HFFc6 (cell line): ENCODE measurements around the gene PHPT1. TPM values are rescaled to one million over a fixed set of nuclear protein-coding genes. Genes with fewer than 3 reads are reported as not detected.

ENCODE experiments used
- DNase-seq: peaks from one replicate; pipeline ENCODE4 v3.0.0-alpha.2; 2018
- H3K27ac Mint-ChIP-seq: 2 replicates; pipeline ENCODE4 v1.8.0; 2020; ENCODE audit warnings: mild to moderate bottlenecking, mixed read lengths
- H3K27me3 Mint-ChIP-seq: 2 replicates; pipeline ENCODE4 v1.8.0; 2021; ENCODE audit warnings: mild to moderate bottlenecking, moderate library complexity, mixed read lengths; ENCODE audit not compliant: insufficient read depth
- H3K36me3 Mint-ChIP-seq: 2 replicates; pipeline ENCODE4 v1.8.0; 2021; ENCODE audit warnings: low read depth, mixed read lengths
- H3K4me1 Mint-ChIP-seq: 2 replicates; pipeline ENCODE4 v1.8.0; 2020; ENCODE audit warnings: low read depth, mixed read lengths
- H3K4me3 Mint-ChIP-seq: 2 replicates; pipeline ENCODE4 v1.8.0; 2020; ENCODE audit warnings: mild to moderate bottlenecking, moderate library complexity, mixed read lengths
- H3K9me3 Mint-ChIP-seq: 2 replicates; pipeline ENCODE4 v1.8.0; 2020; ENCODE audit warnings: mild to moderate bottlenecking, mixed read lengths
- CTCF ChIP-seq: fragments of 200-600 bp; sonication (generic); IDR thresholded peaks from 2 replicates; pipeline ENCODE4 v1.5.0; 2021; ENCODE audit warnings: antibody characterized with exemption, mild to moderate bottlenecking
- total RNA-seq, 6 experiments: library from RNA; stranded (reverse); fragmentation: NEBNext Ultra II Directional; extraction: Animal tissue kit (Norgen Biotek cat#: 25700); gene quantifications; 2 replicates in 1 of 6; 3 replicates in 5 of 6; pipeline ENCODE4 v1.2.3, GENCODE V29; 2021

Gene PHPT1
- total RNA-seq, 6 experiments from 2014 or later: 156 to 181 (median 169) TPM

- peaks cover 9% of the 10 kb centered on the region; the same call in 1 of the 2 replicates for H3K4me1 Mint-ChIP-seq
- DNase-seq: no peak
- H3K27me3 Mint-ChIP-seq: peaks cover 14% of the 10 kb centered on the region; the same call in 1 of the 2 replicates
Measured at GRCh38 chr9:136854113-136854841, 5.1 kb downstream of the PHPT1 start.

GRCh38 chr9:136854842-136855460, 5.7 kb downstream of the PHPT1 start:
- no peak overlapping the region for H3K4me3 Mint-ChIP-seq
- H3K9me3 Mint-ChIP-seq: no peaks in the 10 kb centered on the region
- no peaks in the 10 kb centered on the region for H3K36me3 Mint-ChIP-seq
- TF ChIP-seq CTCF: no peak
- DNase-seq: no peak
- peaks cover 6% of the 10 kb centered on the region; the same call in 1 of the 2 replicates for H3K4me1 Mint-ChIP-seq
- H3K27ac Mint-ChIP-seq: no peak overlapping the region
- peaks cover 9% of the 10 kb centered on the region; the same call in 1 of the 2 replicates for H3K27me3 Mint-ChIP-seq

More at GRCh38 chr9:136854113-136854841, 5.1 kb downstream of the PHPT1 start:
- no peak for TF ChIP-seq CTCF
- no peaks in the 10 kb centered on the region for H3K36me3 Mint-ChIP-seq
- no peak overlapping the region for H3K4me3 Mint-ChIP-seq
- H3K27ac Mint-ChIP-seq: no peak overlapping the region
- no peaks in the 10 kb centered on the region for H3K9me3 Mint-ChIP-seq

- no peaks in the 10 kb centered on the region for H3K4me1 Mint-ChIP-seq
- no peak overlapping the region for H3K27ac Mint-ChIP-seq
- H3K4me3 Mint-ChIP-seq: no peak overlapping the region
- peaks cover 7% of the 10 kb centered on the region; the same call in 1 of the 2 replicates for H3K27me3 Mint-ChIP-seq
- no peaks in the 10 kb centered on the region for H3K36me3 Mint-ChIP-seq
- H3K9me3 Mint-ChIP-seq: no peaks in the 10 kb centered on the region
- no peak for DNase-seq
- TF ChIP-seq CTCF: no peak
Measured at GRCh38 chr9:136855461-136856078, 6.4 kb downstream of the PHPT1 start.

GRCh38 chr9:136856079-136856476, 6.9 kb downstream of the PHPT1 start:
- DNase-seq: no peak
- TF ChIP-seq CTCF: no peak
- Mint-ChIP-seq H3K36me3 (no peaks in the 10 kb centered on the region), H3K27ac (no peak overlapping the region), H3K4me3 (no peak overlapping the region), H3K27me3 (peaks cover 7% of the 10 kb centered on the region; the same call in 1 of the 2 replicates), H3K4me1 (no peaks in the 10 kb centered on the region), H3K9me3 (no peaks in the 10 kb centered on the region)

- H3K4me1 Mint-ChIP-seq: no peaks in the 10 kb centered on the region
- peak; percentile 38; the same call in 1 of the 2 replicates for TF ChIP-seq CTCF
- H3K9me3 Mint-ChIP-seq: no peaks in the 10 kb centered on the region
- no peak overlapping the region for H3K27ac Mint-ChIP-seq
- no peak overlapping the region for H3K4me3 Mint-ChIP-seq
- DNase-seq: no peak
- H3K27me3 Mint-ChIP-seq: peaks cover 1% of the 10 kb centered on the region; the same call in 1 of the 2 replicates
- no peaks in the 10 kb centered on the region for H3K36me3 Mint-ChIP-seq
Measured at GRCh38 chr9:136856541-136857141, 7.4 kb downstream of the PHPT1 start.
